Osteoblast (primary cell): Measurements from ENCODE around the gene SLC2A5. TPM values are rescaled to one million over a fixed set of nuclear protein-coding genes. Genes with fewer than 3 reads are reported as not detected.
A peak's percentile ranks its signal among the peaks of the same experiment; 100 is the strongest.

ENCODE experiments used
- DNase-seq: peaks from one replicate; pipeline ENCODE4 v3.0.0; 2011; ENCODE audit warnings: low spot score, mixed read lengths; ENCODE audit not compliant: insufficient read length; ENCODE audit errors: missing footprints
- H2AFZ ChIP-seq: 2 replicates; pipeline ENCODE4 v1.6.0; 2011; ENCODE audit warnings: mild to moderate bottlenecking, low read length
- H3K27ac ChIP-seq: 2 replicates; pipeline ENCODE4 v1.5.1; 2011; ENCODE audit warnings: mild to moderate bottlenecking, low read depth, low read length, moderate library complexity
- H3K27me3 ChIP-seq: 2 replicates; pipeline ENCODE4 v1.6.0; 2012; ENCODE audit warnings: mild to moderate bottlenecking, control low read depth, inconsistent platforms, low read length, moderate library complexity; ENCODE audit not compliant: insufficient read depth
- H3K36me3 ChIP-seq: 2 replicates; pipeline ENCODE4 v1.5.1; 2011; ENCODE audit warnings: mild to moderate bottlenecking, low read length, control low read depth, moderate library complexity; ENCODE audit not compliant: insufficient read depth
- H3K4me1 ChIP-seq: 2 replicates; pipeline ENCODE4 v1.5.1; 2011; ENCODE audit warnings: mild to moderate bottlenecking, low read length, control low read depth, moderate library complexity; ENCODE audit not compliant: insufficient read depth
- H3K4me2 ChIP-seq: 2 replicates; pipeline ENCODE4 v1.6.0; 2011; ENCODE audit warnings: mild to moderate bottlenecking, low read length; ENCODE audit not compliant: insufficient read depth
- H3K4me3 ChIP-seq: fragments of 200-600 bp; sonication (generic); 3 replicates; pipeline ENCODE4 v1.5.1; 2012; ENCODE audit warnings: mild to moderate bottlenecking, low read length, inconsistent platforms; ENCODE audit not compliant: insufficient read depth
- H3K79me2 ChIP-seq: 2 replicates; pipeline ENCODE4 v1.6.0; 2012; ENCODE audit warnings: mild to moderate bottlenecking, low read length, control low read depth, inconsistent platforms; ENCODE audit not compliant: insufficient read depth
- H3K9me3 ChIP-seq: 2 replicates; pipeline ENCODE4 v1.5.1; 2011; ENCODE audit warnings: low read depth, low read length, control low read depth
- H4K20me1 ChIP-seq: 2 replicates; pipeline ENCODE4 v1.6.0; 2012; ENCODE audit warnings: mild to moderate bottlenecking, low read length, control low read depth; ENCODE audit not compliant: insufficient read depth
- total RNA-seq: library from RNA; depleted of rRNA; stranded (reverse); fragments of >200 nt; gene quantifications from 2 replicates; pipeline ENCODE4 v1.2.3, GENCODE V29; 2012
- TF ChIP-seq, protein P1 (sequence below): IDR thresholded peaks from 2 replicates; pipeline ENCODE4 v1.5.1; 2011; ENCODE audit warnings: mild to moderate bottlenecking, low read depth, low read length, moderate library complexity; ENCODE audit errors: extremely low read depth

The SLC2A5 gene
- total RNA-seq, 1 donor = 22.4 TPM

DNA sequence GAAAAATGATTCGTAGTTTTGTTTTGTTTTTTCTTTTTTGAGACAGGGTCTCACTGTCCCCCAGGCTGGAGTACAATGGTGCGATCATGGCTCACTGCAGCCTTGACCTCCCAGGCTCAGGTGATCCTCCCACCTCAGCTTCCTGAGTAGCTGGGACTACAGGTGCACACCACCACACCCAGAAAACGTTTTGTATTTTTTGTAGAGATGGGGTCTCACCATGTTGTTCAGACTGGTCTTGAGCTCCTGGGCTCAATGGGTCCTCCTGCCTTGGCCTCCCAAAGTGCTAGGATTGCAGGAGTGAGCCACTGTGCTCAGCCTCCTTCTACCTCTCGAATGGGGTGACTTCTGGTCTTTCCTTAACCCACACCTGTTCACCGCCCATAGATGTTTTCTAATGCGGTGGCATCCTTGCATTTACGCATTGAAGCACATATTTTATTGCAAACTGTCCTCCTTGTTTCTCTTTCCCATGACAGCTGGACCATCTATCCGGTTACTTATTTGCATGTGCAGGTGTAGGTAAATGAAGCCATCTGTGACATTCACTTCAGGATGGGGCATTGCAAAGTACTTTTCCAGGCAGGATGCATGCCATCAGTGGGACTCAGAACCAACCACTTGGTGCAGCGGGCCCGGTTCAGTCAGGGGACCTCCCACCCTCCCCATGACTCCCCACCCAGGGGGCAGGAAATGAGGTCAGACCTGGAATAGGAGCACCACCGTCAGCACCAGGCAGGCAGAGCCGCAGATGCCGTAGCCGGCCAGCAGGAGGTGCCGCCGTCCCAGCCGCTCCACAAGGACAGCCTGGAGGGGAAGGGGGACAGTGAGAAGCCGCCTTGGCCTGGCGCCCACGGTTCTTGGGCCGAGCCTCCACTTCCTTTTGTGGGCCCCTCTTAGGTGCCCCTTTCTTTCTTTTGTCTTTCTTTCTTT lies 59.7 kb downstream of the SLC2A5 start:
- no peak overlapping the region for H3K4me2 ChIP-seq
- H3K4me1 ChIP-seq = peaks cover 3% of the 10 kb centered on the region
- no peak overlapping the region for H2AFZ ChIP-seq
- H3K27ac ChIP-seq = no peak overlapping the region
- no peak overlapping the region for H3K4me3 ChIP-seq
- H3K9me3 ChIP-seq = no peaks in the 10 kb centered on the region
- TF ChIP-seq, protein P1, sequence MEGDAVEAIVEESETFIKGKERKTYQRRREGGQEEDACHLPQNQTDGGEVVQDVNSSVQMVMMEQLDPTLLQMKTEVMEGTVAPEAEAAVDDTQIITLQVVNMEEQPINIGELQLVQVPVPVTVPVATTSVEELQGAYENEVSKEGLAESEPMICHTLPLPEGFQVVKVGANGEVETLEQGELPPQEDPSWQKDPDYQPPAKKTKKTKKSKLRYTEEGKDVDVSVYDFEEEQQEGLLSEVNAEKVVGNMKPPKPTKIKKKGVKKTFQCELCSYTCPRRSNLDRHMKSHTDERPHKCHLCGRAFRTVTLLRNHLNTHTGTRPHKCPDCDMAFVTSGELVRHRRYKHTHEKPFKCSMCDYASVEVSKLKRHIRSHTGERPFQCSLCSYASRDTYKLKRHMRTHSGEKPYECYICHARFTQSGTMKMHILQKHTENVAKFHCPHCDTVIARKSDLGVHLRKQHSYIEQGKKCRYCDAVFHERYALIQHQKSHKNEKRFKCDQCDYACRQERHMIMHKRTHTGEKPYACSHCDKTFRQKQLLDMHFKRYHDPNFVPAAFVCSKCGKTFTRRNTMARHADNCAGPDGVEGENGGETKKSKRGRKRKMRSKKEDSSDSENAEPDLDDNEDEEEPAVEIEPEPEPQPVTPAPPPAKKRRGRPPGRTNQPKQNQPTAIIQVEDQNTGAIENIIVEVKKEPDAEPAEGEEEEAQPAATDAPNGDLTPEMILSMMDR = peak; percentile 66
- no peaks in the 10 kb centered on the region for H3K27me3 ChIP-seq
- no peaks in the 10 kb centered on the region for H3K36me3 ChIP-seq
- H3K79me2 ChIP-seq = no peaks in the 10 kb centered on the region
- H4K20me1 ChIP-seq = no peaks in the 10 kb centered on the region
- DNase-seq = peak; percentile 94

DNA sequence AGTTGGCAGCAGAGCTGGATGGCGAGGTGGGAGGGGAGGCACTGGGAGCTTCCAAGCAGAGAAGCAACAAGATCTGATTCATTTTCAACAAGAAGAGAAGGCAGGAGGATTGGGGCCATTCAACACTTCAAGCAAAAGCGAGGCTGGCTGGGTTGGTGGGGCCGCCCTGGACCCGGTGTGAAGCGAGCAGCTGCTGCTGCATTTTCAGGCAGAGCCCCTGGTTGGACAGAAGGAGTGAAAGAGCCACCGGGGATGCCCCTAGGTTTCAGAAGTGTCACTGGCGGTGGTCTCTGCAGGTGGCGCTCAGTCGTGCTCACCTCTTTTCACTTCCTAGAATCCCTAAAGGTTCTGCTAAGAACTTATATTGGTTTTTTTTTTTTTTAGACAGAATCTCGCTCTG lies 61.2 kb downstream of the SLC2A5 start:
- Histone ChIP-seq H3K4me3 (no peak overlapping the region), H3K4me1 (peaks cover 4% of the 10 kb centered on the region), H3K79me2 (no peaks in the 10 kb centered on the region), H3K9me3 (no peaks in the 10 kb centered on the region), H2AFZ (no peak overlapping the region), H4K20me1 (no peaks in the 10 kb centered on the region), H3K27ac (no peak overlapping the region), H3K4me2 (no peak overlapping the region), H3K27me3 (no peaks in the 10 kb centered on the region), H3K36me3 (no peaks in the 10 kb centered on the region)
- no peak for DNase-seq
- TF ChIP-seq, protein P1 = no peak

DNA sequence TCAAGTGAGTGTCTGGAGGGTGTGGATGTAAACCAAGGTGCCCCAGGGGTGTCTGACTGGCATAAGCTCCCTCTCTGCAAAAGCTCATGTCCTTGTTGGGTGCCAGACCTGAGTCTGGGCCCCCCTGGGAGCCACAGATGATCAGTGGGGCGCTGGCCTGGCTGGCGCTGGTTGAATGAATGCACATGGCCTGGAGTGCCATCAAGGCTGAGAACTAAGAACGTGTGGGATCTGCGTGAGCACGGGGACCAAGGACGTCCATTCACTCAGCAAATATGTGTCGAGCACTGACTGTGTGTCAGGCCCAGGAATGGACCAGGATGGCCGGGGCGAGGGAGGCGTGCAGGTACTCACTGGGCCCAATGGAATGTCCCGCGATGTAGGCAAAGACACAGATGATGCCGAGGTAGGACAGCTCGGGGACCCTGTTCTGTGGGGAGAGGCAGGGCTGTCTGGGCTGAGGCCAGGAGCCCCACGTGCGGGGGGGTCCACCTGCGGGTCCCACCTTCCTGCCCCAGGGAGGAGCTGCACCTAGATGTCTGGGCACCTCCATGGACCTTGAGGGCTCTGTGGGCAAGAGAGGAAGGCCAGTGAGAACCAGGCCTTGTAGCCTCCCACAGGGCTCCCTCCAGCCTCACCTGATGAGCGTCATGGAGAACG lies 62.3 kb downstream of the SLC2A5 start:
- TF ChIP-seq, protein P1 = no peak
- no peak overlapping the region for H3K4me3 ChIP-seq
- H3K9me3 ChIP-seq = no peaks in the 10 kb centered on the region
- no peak overlapping the region for H2AFZ ChIP-seq
- peaks cover 4% of the 10 kb centered on the region for H3K4me1 ChIP-seq
- H3K27me3 ChIP-seq = no peaks in the 10 kb centered on the region
- H3K27ac ChIP-seq = no peak overlapping the region
- no peaks in the 10 kb centered on the region for H3K79me2 ChIP-seq
- peak; percentile 64 for DNase-seq
- no peaks in the 10 kb centered on the region for H4K20me1 ChIP-seq
- H3K36me3 ChIP-seq = no peaks in the 10 kb centered on the region
- H3K4me2 ChIP-seq = no peak overlapping the region

DNA sequence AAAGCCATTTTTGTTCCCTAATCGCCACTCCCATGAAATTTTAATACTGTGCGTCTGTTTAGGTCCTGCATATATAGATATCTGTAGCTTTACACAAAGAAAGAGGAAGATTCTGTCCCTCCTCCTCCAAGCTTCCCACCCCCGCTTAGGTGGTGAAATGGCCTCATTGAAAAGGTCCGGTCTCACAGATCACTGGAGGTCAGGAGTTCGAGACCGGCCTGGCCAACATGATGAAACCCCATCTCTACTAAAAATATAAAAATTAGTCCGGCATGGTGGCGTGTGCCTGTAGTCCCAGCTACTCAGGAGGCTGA lies 64.1 kb downstream of the SLC2A5 start:
- H2AFZ ChIP-seq = no peak overlapping the region
- no peak overlapping the region for H3K4me2 ChIP-seq
- H3K79me2 ChIP-seq = no peaks in the 10 kb centered on the region
- H4K20me1 ChIP-seq = no peaks in the 10 kb centered on the region
- H3K27ac ChIP-seq = no peak overlapping the region
- H3K36me3 ChIP-seq = no peaks in the 10 kb centered on the region
- TF ChIP-seq, protein P1 = no peak
- no peak for DNase-seq
- H3K4me1 ChIP-seq = peaks cover 4% of the 10 kb centered on the region
- H3K27me3 ChIP-seq = no peaks in the 10 kb centered on the region
- H3K9me3 ChIP-seq = no peaks in the 10 kb centered on the region
- H3K4me3 ChIP-seq = no peak overlapping the region
